Transverse colon (tissue), 4 donors: ENCODE results near the gene ZNF521. TPM values are rescaled to one million over a fixed set of nuclear protein-coding genes. Genes with fewer than 3 reads are reported as not detected.

Source experiments
- DNase-seq: peaks from one replicate; pipeline ENCODE4 v3.0.0-alpha.2; 2019
- H3K27ac ChIP-seq, 4 donors: fragments of 200-600 bp; sonication (generic); 2 replicates each; pipeline ENCODE4 v1.5.1; 2016 to 2018; ENCODE audit warnings: inconsistent platforms in 4 of 4
- H3K27me3 ChIP-seq: fragments of 200-600 bp; sonication (generic); 2 replicates; pipeline ENCODE4 v1.5.1; 2017; ENCODE audit warnings: inconsistent platforms
- H3K36me3 ChIP-seq, 4 donors: fragments of 200-600 bp; sonication (generic); 2 replicates each; pipeline ENCODE4 v1.5.1; 2017 to 2019; ENCODE audit warnings: inconsistent platforms in 4 of 4
- H3K4me1 ChIP-seq, 4 donors: fragments of 200-600 bp; sonication (generic); 2 replicates each; pipeline ENCODE4 v1.5.1; 2017 to 2020; ENCODE audit warnings: inconsistent platforms in 4 of 4
- H3K4me3 ChIP-seq, 4 donors: fragments of 200-600 bp; sonication (generic); 1 replicate in 1 of 4; 2 replicates in 3 of 4; pipeline versions ENCODE4 v1.5.1 to v1.6.1; 2017 to 2019; ENCODE audit warnings: inconsistent platforms in 4 of 4
- H3K9me3 ChIP-seq, 2 donors: fragments of 200-600 bp; sonication (generic); 2 replicates each; pipeline ENCODE4 v1.5.1; 2017 to 2019; ENCODE audit warnings: inconsistent platforms in 2 of 2
- EP300 ChIP-seq: sonication (generic); formaldehyde crosslinking; IDR thresholded peaks from one replicate; pipeline ENCODE4 v1.6.1; 2017; ENCODE audit warnings: antibody characterized with exemption, low read depth
- POLR2A ChIP-seq: fragments of 450-650 bp; IDR thresholded peaks from one replicate; pipeline ENCODE4 v1.6.1; 2016; ENCODE audit warnings: antibody characterized with exemption, mild to moderate bottlenecking, moderate library complexity
- POLR2AphosphoS5 ChIP-seq, 3 donors: sonication (generic); formaldehyde crosslinking; IDR thresholded peaks; one replicate each; pipeline ENCODE4 v1.6.1; 2016; ENCODE audit warnings: antibody characterized with exemption in 3 of 3
- WGBS, 2 donors: methylation state at CpG; one replicate each; pipeline ENCODE4 v1.1.5; 2018; ENCODE audit warnings: low coverage in 1 of 2; 5-methylcytosine and 5-hydroxymethylcytosine counted together
- in situ Hi-C, 4 donors: fragments of 200-750 bp; cut with MboI; loops; one replicate each; pipeline versions ENCODE4 v1.15.0 to v1.15.1; 2017; ENCODE audit warnings: low sequenced_read_pairs in 3 of 4, low pct_ligation_motif_present in 1 of 4, low pct_unique_long_range_greater_than_20kb in 1 of 4
- intact Hi-C: fragments of 100-400 bp; cut with DNase I; formaldehyde crosslinking; loops from one replicate; pipeline ENCODE4 v1.15.1; 2023; ENCODE audit warnings: low total_unique reads
- total RNA-seq, 4 donors: library from RNA; depleted of rRNA; stranded (reverse); fragments of >200 nt; gene quantifications; one replicate each; pipeline ENCODE4 v1.1.0, GENCODE V29; 2016
- TF ChIP-seq, protein P1 (sequence below), 5 experiments: fragments of 200-600 bp in 3 of 5; fragments of 450-650 bp in 2 of 5; sonication (generic) in 3 of 5; IDR thresholded peaks; 1 replicate in 2 of 5; 2 replicates in 3 of 5; pipeline ENCODE4 v1.5.1; 2016 to 2017; ENCODE audit warnings: antibody characterized with exemption in 5 of 5, inconsistent platforms in 3 of 5, mild to moderate bottlenecking in 2 of 5, moderate library complexity in 1 of 5

ZNF521 gene
- total RNA-seq, 4 donors from 2014 or later: 6.4 to 29.5 (median 9.0) TPM

DNA sequence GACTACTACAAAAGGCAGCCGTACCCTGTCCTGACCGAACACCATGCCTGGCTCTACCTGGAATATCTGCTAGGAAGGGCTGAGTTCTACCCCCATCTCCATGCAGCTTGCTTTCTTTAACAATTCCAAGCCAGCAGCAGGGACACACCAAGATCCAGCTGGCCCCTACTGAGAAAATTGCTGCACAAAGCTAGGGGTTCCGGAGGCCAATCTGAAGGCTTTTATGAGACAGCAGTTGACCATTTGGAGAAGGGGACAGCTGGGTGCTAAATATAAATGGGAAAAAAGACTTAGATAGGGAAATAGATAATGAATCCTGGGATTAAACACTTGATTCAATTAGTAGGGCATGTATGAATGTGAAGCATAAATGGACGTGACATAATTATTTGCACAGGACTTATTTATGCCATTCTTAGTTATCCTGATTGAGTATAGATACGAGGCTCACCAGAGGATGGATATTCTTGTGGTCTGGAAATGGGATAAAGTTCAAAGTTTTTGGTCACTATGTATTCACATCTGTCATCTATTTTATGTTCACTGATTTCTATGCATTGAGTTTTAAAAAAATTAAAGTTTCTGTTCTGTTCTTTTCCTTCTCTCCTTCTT lies 204.0 kb downstream of the ZNF521 start:
- TF ChIP-seq EP300: no peak
- TF ChIP-seq, protein P1, sequence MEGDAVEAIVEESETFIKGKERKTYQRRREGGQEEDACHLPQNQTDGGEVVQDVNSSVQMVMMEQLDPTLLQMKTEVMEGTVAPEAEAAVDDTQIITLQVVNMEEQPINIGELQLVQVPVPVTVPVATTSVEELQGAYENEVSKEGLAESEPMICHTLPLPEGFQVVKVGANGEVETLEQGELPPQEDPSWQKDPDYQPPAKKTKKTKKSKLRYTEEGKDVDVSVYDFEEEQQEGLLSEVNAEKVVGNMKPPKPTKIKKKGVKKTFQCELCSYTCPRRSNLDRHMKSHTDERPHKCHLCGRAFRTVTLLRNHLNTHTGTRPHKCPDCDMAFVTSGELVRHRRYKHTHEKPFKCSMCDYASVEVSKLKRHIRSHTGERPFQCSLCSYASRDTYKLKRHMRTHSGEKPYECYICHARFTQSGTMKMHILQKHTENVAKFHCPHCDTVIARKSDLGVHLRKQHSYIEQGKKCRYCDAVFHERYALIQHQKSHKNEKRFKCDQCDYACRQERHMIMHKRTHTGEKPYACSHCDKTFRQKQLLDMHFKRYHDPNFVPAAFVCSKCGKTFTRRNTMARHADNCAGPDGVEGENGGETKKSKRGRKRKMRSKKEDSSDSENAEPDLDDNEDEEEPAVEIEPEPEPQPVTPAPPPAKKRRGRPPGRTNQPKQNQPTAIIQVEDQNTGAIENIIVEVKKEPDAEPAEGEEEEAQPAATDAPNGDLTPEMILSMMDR (IDR thresholded peaks at IDR 0.05): no peak
- no peak for TF ChIP-seq POLR2AphosphoS5 (IDR thresholded peaks at IDR 0.05)
- TF ChIP-seq POLR2A: no peak
- intact Hi-C loops (no loop called here), in situ Hi-C loops (no loop called here)
- H3K4me1 ChIP-seq: no peaks in the 10 kb centered on the region
- no peaks in the 10 kb centered on the region for H3K9me3 ChIP-seq
- no peak overlapping the region for H3K4me3 ChIP-seq
- no peaks in the 10 kb centered on the region for H3K36me3 ChIP-seq
- no peak overlapping the region for H3K27ac ChIP-seq
- DNase-seq: no peak
- H3K27me3 ChIP-seq: no peaks in the 10 kb centered on the region
- 83 to 85% methylated on average over 3 to 5 of the region's 5 CpGs for WGBS, 2 donors

DNA sequence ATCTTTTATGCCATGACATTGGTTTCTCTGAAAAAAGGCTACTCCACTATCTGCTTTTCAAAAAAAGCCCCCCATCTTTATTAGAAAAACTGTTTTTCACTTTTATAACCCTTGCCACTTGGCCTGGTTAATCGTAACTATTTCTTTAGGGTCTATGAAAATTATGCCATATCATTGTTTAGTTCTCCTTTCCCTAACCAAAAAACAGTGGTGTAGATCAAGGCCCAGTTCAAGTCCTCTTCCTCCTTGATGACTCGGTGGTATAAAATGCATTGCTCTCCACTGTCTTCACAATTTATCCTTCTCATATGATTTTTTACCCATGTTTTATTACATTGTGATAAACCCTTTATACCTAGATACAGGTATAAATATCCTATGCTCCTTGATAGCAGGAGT lies 205.5 kb downstream of the ZNF521 start:
- Histone ChIP-seq H3K4me1 (no peaks in the 10 kb centered on the region), H3K9me3 (no peaks in the 10 kb centered on the region), H3K27ac (no peak overlapping the region), H3K4me3 (no peak overlapping the region), H3K27me3 (no peaks in the 10 kb centered on the region), H3K36me3 (no peaks in the 10 kb centered on the region)
- no peak for DNase-seq
- WGBS, 2 donors: 85 to 94% methylated on average over 2 of the region's 2 CpGs
- no peak for TF ChIP-seq POLR2A
- no peak for TF ChIP-seq EP300
- no peak for TF ChIP-seq POLR2AphosphoS5 (IDR thresholded peaks at IDR 0.05)
- TF ChIP-seq, protein P1 (IDR thresholded peaks at IDR 0.05): no peak
- intact Hi-C loops (no loop called here), in situ Hi-C loops (no loop called here)

DNA sequence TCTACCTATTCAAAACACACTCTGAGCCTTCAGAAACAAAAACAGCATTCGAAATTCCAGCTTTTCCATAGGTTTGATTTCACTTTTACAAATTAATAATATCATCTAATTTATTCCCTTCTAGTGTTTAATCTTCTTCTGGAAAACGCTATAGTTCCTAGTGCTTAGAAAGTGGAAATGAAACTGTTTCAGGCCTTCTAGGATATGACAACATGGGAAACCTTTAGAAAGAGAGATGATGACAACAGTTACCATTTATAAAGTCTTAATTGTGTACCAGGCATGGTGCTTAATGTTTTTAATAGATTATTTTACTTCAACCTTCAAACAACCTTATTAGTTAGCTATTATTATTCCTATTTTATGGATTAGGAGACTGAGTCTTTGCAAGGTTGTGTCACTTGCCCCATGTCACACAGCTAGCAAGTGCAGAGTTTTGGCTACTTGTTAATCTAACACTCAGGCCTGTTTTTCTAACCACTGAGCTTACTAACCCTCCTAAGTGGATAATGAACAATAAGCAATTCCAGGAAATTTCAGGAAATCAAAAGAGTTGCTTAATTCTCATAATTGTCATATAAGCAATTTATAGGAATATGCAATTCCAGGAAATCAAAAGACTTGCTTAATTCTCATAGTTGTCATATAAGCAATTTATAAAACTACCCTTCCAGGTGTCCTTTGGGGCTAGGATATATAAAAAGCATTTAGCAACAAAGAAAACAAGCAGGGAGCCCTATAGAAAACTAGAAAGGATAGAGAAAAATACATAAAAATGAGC lies 206.0 kb downstream of the ZNF521 start:
- TF ChIP-seq POLR2AphosphoS5 (IDR thresholded peaks at IDR 0.05) (no peak), EP300 (no peak), POLR2A (no peak)
- TF ChIP-seq, protein P1 (IDR thresholded peaks at IDR 0.05): no peak
- intact Hi-C loops: no loop called here

DNA sequence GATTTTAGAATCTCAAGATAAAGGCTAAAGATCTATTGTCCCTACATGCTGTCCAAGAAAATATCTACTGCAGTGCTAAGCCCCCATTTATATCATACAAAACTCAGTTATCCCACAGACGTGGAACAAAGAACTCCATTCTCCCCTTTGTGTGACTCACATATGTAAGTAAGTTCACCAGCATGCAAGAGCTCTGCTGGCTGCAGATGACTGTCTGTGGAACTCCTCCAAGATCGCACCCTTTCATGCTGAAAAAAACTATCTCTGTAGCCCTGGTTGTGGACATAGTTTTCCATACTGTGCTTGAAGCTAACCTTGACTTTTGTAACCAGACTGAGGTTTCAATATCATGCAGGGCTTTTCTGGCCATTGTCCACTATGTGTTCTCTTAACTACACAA lies 207.1 kb downstream of the ZNF521 start:
- no peak for DNase-seq
- no peaks in the 10 kb centered on the region for H3K9me3 ChIP-seq
- intact Hi-C loops: no loop called here
- in situ Hi-C loops: no loop called here
- no peaks in the 10 kb centered on the region for H3K4me1 ChIP-seq
- no peak overlapping the region for H3K4me3 ChIP-seq
- H3K27ac ChIP-seq: no peak overlapping the region
- WGBS, 2 donors: 60 to 89% methylated on average over 2 of the region's 2 CpGs
- no peak for TF ChIP-seq POLR2AphosphoS5 (IDR thresholded peaks at IDR 0.05)
- no peak for TF ChIP-seq EP300
- TF ChIP-seq POLR2A: no peak
- TF ChIP-seq, protein P1 (IDR thresholded peaks at IDR 0.05): no peak
- no peaks in the 10 kb centered on the region for H3K27me3 ChIP-seq
- no peaks in the 10 kb centered on the region for H3K36me3 ChIP-seq

More for the DNA sequence above, 206.0 kb downstream of the ZNF521 start:
- Histone ChIP-seq H3K9me3 (no peaks in the 10 kb centered on the region), H3K36me3 (no peaks in the 10 kb centered on the region), H3K4me1 (no peaks in the 10 kb centered on the region), H3K4me3 (no peak overlapping the region), H3K27ac (no peak overlapping the region), H3K27me3 (no peaks in the 10 kb centered on the region)
- 54 to 67% methylated on average over 2 of the region's 2 CpGs for WGBS, 2 donors
- in situ Hi-C loops: no loop called here
- no peak for DNase-seq
